Heart left ventricle (tissue), 13 donors: ENCODE data around the gene GALR3.

Experiments
- CTCF ChIP-seq, 12 donors: fragments of 200-600 bp; sonication (generic) in 4 of 12; IDR thresholded peaks; one replicate each; pipeline versions ENCODE4 v1.5.0 to v1.8.0; 2018 to 2022; ENCODE audit warnings: antibody characterized with exemption in 12 of 12, mild to moderate bottlenecking in 5 of 12
- POLR2A ChIP-seq, 2 donors: fragments of 450-650 bp; IDR thresholded peaks; one replicate each; pipeline ENCODE4 v1.6.1; 2017; ENCODE audit warnings: antibody characterized with exemption in 2 of 2, mild to moderate bottlenecking in 2 of 2, moderate library complexity in 2 of 2
- donor health status: ischemic (EF 13 %, LVEDD 7.1; RV severe dilation, severe dysfunction).
- donor health status: DM: no; HTN: yes; CAD: no.
- donor health status: DM: no; HTN: no; CAD: no.
- donor health status: ischemic (EF 25% LVEDD 6.9; RV normal size, moderate dysfunction).
- donor health status: ischemic (EF 25% LVEDD 5.7; RV mildly dilated, moderate dysfunction).
- donor health status: ischemic (EF 35%, LVEDD 5.7; RV mildly dilated, moderate dysfunction).
- donor health status: nonischemic (EF 11% LVEDD 7.7; RV severe dilation, severe dysfunction).
- donor health status: DM: yes; HTN: yes; CAD: no.
- donor health status: PGD.
- donor health status: ischemic (EF 29% LVEDD 5.4; RV normal size, mild dysfunction).
- donor health status: nonischemic (EF 23%, LVEDD 6.1; RV moderate dilation, normal function).

GRCh38 chr22:37848587-37849088 is 25.5 kb downstream of the GALR3 start:
- TF ChIP-seq CTCF (IDR thresholded peaks at IDR 0.05), result no peak
- no peak for TF ChIP-seq POLR2A (IDR thresholded peaks at IDR 0.05)
